Measurements from ENCODE around the gene DSCAM. TPM values are rescaled to one million over a fixed set of nuclear protein-coding genes. Genes with fewer than 3 reads are reported as not detected.

The DSCAM gene
- total RNA-seq, 6 experiments from 2014 or later: 1.0 to 1.3 (median 1.1) TPM

DNA sequence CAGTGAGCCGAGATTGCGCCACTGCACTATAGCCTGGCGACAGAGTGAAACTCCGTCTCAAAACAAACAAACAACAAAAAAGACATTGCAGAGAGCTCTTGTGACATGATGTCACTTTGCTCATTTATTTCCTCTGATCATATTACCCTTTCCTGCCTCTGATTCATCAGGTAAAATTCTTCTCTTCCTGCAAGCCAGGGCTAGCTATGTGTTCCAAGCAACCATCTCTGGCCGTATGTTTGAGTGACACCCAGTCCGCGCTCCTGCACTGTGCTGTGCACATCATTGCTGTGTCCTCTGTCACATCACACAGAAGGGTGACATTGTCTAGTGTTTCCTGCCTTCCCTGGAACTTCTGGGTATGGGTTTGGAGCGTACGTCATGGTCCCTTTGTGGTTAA, 728.4 kb downstream of the DSCAM start:
- peaks cover 5% of the 10 kb centered on the region for H3K27me3 Mint-ChIP-seq (ENCODE audit: insufficient read depth)
- no peak overlapping the region for H3K27ac Mint-ChIP-seq
- peaks cover 11% of the 10 kb centered on the region for H3K4me1 Mint-ChIP-seq (ENCODE audit: low read depth)
- TF ChIP-seq, protein P1, sequence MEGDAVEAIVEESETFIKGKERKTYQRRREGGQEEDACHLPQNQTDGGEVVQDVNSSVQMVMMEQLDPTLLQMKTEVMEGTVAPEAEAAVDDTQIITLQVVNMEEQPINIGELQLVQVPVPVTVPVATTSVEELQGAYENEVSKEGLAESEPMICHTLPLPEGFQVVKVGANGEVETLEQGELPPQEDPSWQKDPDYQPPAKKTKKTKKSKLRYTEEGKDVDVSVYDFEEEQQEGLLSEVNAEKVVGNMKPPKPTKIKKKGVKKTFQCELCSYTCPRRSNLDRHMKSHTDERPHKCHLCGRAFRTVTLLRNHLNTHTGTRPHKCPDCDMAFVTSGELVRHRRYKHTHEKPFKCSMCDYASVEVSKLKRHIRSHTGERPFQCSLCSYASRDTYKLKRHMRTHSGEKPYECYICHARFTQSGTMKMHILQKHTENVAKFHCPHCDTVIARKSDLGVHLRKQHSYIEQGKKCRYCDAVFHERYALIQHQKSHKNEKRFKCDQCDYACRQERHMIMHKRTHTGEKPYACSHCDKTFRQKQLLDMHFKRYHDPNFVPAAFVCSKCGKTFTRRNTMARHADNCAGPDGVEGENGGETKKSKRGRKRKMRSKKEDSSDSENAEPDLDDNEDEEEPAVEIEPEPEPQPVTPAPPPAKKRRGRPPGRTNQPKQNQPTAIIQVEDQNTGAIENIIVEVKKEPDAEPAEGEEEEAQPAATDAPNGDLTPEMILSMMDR (IDR thresholded peaks at IDR 0.05): no peak
- H3K9me3 Mint-ChIP-seq: peaks cover 9% of the 10 kb centered on the region
- DNase-seq: no peak
- H3K4me3 Mint-ChIP-seq: no peak overlapping the region
- peaks cover 3% of the 10 kb centered on the region; the same call in 1 of the 2 replicates for H3K36me3 Mint-ChIP-seq (ENCODE audit: low read depth)

DNA sequence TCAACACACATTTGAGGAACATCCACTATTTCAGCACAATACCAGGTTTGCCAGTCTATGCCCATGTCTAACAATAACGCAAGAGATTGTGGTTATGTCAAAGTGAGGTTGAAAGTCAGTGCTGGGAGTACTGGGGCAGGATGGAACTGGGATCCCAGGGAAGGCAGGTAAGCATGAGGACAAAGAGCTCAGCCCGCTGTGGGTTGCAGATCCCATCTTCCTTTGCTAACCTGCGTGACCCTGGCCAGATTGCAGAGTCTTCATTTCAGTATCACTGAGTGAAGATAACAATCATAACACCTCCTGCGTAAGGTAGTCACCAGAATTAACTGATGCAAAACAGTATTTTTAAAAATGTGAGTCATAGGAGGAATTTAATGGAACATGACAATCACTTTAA, 729.7 kb downstream of the DSCAM start:
- Mint-ChIP-seq H3K4me1 (ENCODE audit: low read depth) (peaks cover 11% of the 10 kb centered on the region), H3K9me3 (peaks cover 10% of the 10 kb centered on the region), H3K36me3 (ENCODE audit: low read depth) (peaks cover 3% of the 10 kb centered on the region; the same call in 1 of the 2 replicates), H3K27me3 (ENCODE audit: insufficient read depth) (peaks cover 5% of the 10 kb centered on the region), H3K4me3 (no peak overlapping the region), H3K27ac (no peak overlapping the region)
- TF ChIP-seq, protein P1 (IDR thresholded peaks at IDR 0.05): no peak
- DNase-seq: no peak

DNA sequence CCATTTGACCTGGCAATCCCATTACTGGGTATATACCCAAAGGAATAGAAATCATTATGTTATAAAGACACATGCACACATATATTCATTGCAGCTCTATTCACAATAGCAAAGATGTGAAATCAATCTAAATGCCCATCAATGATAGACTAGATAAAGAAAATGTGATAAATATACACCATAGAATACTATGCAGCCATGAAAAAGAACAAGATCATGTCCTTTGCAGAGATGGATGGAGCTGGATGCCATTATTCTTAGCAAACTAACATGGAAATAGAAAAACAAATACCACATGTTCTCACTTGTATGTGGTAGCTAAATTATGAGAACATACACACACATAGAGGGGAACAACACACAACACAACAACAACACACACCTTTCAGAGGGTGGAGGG, 731.2 kb downstream of the DSCAM start:
- H3K27ac Mint-ChIP-seq: no peak overlapping the region
- no peak overlapping the region for H3K4me3 Mint-ChIP-seq
- DNase-seq: no peak
- H3K4me1 Mint-ChIP-seq (ENCODE audit: low read depth): peaks cover 11% of the 10 kb centered on the region
- TF ChIP-seq, protein P1 (IDR thresholded peaks at IDR 0.05): no peak
- H3K27me3 Mint-ChIP-seq (ENCODE audit: insufficient read depth): peaks cover 2% of the 10 kb centered on the region; the same call in 1 of the 2 replicates
- H3K9me3 Mint-ChIP-seq: peaks cover 13% of the 10 kb centered on the region
- peaks cover 3% of the 10 kb centered on the region; the same call in 1 of the 2 replicates for H3K36me3 Mint-ChIP-seq (ENCODE audit: low read depth)

DNA sequence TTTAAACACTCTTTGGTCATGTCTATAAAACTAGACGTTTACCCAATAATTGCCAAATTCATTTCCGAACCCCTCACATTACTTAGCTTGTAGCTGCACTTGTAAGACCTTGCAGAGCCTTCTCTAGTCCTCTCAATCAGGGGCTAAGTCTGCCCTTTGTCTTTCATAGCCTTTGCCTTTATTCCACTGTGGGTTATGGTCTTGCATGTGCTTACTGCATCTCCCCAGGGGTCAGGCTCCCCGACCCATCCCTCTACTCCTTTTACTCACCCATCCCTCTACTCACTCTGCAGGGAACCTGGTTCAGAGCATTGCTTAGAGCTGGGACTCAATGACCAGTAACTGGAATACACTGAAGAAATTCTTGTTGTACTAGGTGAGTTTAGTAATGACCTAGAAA, 744.3 kb downstream of the DSCAM start:
- TF ChIP-seq, protein P1 (IDR thresholded peaks at IDR 0.05): no peak
- no peak for DNase-seq
- H3K4me3 Mint-ChIP-seq: no peak overlapping the region
- no peaks in the 10 kb centered on the region for H3K4me1 Mint-ChIP-seq (ENCODE audit: low read depth)
- H3K9me3 Mint-ChIP-seq: peaks cover 19% of the 10 kb centered on the region
- no peak overlapping the region for H3K27ac Mint-ChIP-seq
- H3K36me3 Mint-ChIP-seq (ENCODE audit: low read depth): peaks cover 7% of the 10 kb centered on the region; the same call in 1 of the 2 replicates
- H3K27me3 Mint-ChIP-seq (ENCODE audit: insufficient read depth): no peaks in the 10 kb centered on the region; the same call in none of the 2 replicates

DNA sequence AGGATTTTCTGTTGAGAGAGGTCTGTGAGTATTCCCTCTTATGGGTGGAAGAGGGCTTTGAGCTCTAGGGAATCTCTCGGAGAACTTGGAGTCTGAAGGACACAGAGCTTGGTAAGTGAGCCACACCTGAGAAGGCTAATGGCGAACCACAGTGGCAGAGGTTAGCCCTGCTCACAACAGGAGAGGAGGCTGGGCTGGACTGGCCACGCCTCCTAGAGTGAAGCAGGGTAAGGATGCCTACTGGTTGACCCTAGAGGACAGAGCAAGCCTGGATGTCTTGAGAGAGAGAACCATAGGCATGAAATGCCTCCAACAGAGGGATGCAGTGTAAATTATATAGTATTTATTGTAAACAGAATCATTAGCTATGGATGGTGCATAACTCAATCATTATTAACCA, 747.1 kb downstream of the DSCAM start:
- Mint-ChIP-seq H3K27ac (no peak overlapping the region), H3K27me3 (ENCODE audit: insufficient read depth) (no peaks in the 10 kb centered on the region; the same call in 1 of the 2 replicates), H3K9me3 (peaks cover 13% of the 10 kb centered on the region; the same call in 1 of the 2 replicates), H3K4me1 (ENCODE audit: low read depth) (no peaks in the 10 kb centered on the region), H3K36me3 (ENCODE audit: low read depth) (0 out of 2 replicates have a peak, but pooled peaks cover 4% of the 10 kb centered on the region), H3K4me3 (no peak overlapping the region)
- TF ChIP-seq, protein P1 (IDR thresholded peaks at IDR 0.05): no peak
- DNase-seq: no peak

All from HFFc6 (cell line).